Esophagus squamous epithelium (tissue), 4 donors: ENCODE measurements around the gene ABHD17A.

Experiments
- POLR2A ChIP-seq, 4 donors: fragments of 450-650 bp; IDR thresholded peaks; one replicate each; pipeline ENCODE4 v1.6.1; 2017; ENCODE audit warnings: antibody characterized with exemption in 4 of 4, mild to moderate bottlenecking in 4 of 4, moderate library complexity in 3 of 4
- TF ChIP-seq, protein P1 (sequence below), 6 experiments: fragments of 450-650 bp in 4 of 6; fragments of 200-600 bp in 2 of 6; sonication (generic) in 2 of 6; IDR thresholded peaks; one replicate each; pipeline ENCODE4 v1.5.1; 2016 to 2019; ENCODE audit warnings: antibody characterized with exemption in 6 of 6, mild to moderate bottlenecking in 4 of 6, moderate library complexity in 4 of 6

DNA sequence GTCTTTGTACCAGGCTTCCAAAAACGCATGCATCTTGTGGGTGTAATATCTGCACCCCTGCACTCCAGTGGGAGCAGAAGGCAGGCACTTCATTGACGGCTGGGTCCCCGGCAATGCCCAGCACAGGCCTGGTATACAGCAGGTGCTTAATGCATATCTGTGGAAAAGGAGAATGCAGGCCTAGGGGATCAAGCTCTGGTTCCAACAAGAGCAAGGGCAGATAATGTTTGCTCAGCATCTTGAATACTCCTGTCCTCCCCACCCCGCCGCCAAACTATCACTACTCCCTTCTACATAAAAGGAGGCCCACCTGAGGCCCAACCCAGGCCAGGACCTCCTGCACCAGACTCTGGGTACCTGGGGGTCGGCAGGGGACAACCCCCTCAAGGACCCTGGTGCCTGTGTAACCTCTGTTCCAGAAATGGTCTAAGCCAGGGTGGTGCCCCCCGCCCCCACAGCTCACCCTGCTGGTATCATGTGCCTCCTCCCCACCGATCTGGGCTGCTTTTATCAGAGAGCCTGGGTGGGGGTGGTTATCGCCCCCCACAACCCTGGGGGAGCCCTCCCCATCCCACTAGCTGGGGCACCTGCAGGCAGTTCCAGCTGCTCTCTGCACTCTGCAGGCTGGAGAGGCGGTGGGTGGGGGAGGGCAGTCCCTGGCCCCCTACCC, 26.7 kb downstream of the ABHD17A start:
- no peak for TF ChIP-seq POLR2A (IDR thresholded peaks at IDR 0.05)
- TF ChIP-seq, protein P1, sequence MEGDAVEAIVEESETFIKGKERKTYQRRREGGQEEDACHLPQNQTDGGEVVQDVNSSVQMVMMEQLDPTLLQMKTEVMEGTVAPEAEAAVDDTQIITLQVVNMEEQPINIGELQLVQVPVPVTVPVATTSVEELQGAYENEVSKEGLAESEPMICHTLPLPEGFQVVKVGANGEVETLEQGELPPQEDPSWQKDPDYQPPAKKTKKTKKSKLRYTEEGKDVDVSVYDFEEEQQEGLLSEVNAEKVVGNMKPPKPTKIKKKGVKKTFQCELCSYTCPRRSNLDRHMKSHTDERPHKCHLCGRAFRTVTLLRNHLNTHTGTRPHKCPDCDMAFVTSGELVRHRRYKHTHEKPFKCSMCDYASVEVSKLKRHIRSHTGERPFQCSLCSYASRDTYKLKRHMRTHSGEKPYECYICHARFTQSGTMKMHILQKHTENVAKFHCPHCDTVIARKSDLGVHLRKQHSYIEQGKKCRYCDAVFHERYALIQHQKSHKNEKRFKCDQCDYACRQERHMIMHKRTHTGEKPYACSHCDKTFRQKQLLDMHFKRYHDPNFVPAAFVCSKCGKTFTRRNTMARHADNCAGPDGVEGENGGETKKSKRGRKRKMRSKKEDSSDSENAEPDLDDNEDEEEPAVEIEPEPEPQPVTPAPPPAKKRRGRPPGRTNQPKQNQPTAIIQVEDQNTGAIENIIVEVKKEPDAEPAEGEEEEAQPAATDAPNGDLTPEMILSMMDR (IDR thresholded peaks at IDR 0.05), result no peak
